EH (cell line): ENCODE results near the gene MRPL55.

Experiments used
- DNase-seq: peaks from one replicate; pipeline ENCODE4 v3.0.0-alpha.2; 2015; ENCODE audit warnings: low read depth

Gene MRPL55

GRCh38 chr1:228109073-228109961 is at the start of gene MRPL55:
TSS of gene MRPL55 (minus strand) at chr1:228109299. CDS start at chr1:228108260, 1,039 bp downstream.
- DNase-seq = peak; percentile 95

- DNase-seq = no peak
These were observed 49.3 kb upstream of the MRPL55 start for GRCh38 chr1:228158151-228159007.

GRCh38 chr1:228157729-228158126 is 48.6 kb upstream of the MRPL55 start:
- no peak for DNase-seq

GRCh38 chr1:228156941-228157728 is 48.0 kb upstream of the MRPL55 start:
- DNase-seq = no peak

GRCh38 chr1:228156515-228156881 is 47.4 kb upstream of the MRPL55 start:
- no peak for DNase-seq

- no peak for DNase-seq
These were observed 46.8 kb upstream of the MRPL55 start for GRCh38 chr1:228155596-228156514.

GRCh38 chr1:228154670-228155571 is 45.8 kb upstream of the MRPL55 start:
- DNase-seq = no peak

- DNase-seq = no peak
These were observed 45.0 kb upstream of the MRPL55 start for GRCh38 chr1:228154021-228154669.

- no peak for DNase-seq
These were observed 43.8 kb upstream of the MRPL55 start for GRCh38 chr1:228152918-228153258.

GRCh38 chr1:228152097-228152917 is 43.2 kb upstream of the MRPL55 start:
- no peak for DNase-seq

- no peak for DNase-seq
These were observed 42.3 kb upstream of the MRPL55 start for GRCh38 chr1:228151180-228151925.

GRCh38 chr1:228150461-228151179 is 41.5 kb upstream of the MRPL55 start:
- peak; percentile 77 for DNase-seq

- no peak for DNase-seq
These were observed 41.0 kb upstream of the MRPL55 start for GRCh38 chr1:228150120-228150460.

- DNase-seq = peak; percentile 50
These were observed 40.5 kb upstream of the MRPL55 start, which contains the start of gene GJC2 for GRCh38 chr1:228149406-228150119. TSS of gene GJC2 (plus strand) at chr1:228149930. CDS start at chr1:228157759, 7,829 bp downstream.

- no peak for DNase-seq
These were observed 39.9 kb upstream of the MRPL55 start for GRCh38 chr1:228148935-228149405.

- peak; percentile 17 for DNase-seq
These were observed 39.2 kb upstream of the MRPL55 start for GRCh38 chr1:228148196-228148861.
